GM15510 (cell line): ENCODE measurements around the gene DNMT1.

Experiments
- POLR2A ChIP-seq: IDR thresholded peaks from 3 replicates; pipeline ENCODE4 v1.6.1; 2011; ENCODE audit warnings: borderline replicate concordance; ENCODE audit not compliant: insufficient read length; ENCODE audit errors: extremely low read depth

The DNMT1 gene

DNA sequence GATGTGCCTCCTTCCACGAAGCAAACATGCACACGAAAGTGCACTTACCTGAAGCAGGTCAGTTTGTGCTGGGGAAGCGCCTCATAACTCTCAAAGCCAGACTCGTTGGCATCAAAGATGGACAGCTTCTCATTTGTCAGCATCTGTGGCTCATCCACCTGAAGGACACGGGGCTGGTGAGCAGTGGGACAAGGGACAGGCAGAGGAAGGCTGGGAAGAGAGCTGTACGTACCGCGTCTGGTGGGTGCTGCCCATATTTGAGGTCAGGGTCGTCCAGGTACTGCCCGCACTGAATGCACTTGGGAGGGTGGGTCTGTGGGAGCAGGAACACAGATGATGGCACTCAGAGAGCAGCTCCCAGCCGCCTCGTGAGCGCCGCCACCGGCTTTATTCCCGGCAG is 35.1 kb downstream of the DNMT1 start:
- TF ChIP-seq POLR2A = no peak

DNA sequence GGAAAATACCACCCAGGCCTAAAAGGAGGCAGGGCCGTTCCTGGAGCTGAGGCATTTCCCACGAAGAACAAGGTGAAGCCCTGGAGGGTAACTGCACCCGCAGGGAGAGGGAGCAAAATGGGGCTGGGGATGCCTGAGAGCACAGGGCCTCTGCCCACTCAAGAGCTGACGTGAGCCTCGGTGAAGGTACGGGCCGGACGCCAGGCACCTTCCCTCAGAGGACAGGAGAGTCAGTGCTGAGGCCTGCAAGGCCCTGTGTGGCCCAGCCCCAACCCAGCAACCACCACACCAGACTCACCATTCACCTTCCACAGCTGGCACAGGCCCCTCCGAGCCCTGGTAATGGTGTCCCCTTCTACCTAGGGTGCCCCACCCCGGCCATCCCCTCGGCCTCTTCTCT is 36.3 kb downstream of the DNMT1 start:
- TF ChIP-seq POLR2A = no peak

DNA sequence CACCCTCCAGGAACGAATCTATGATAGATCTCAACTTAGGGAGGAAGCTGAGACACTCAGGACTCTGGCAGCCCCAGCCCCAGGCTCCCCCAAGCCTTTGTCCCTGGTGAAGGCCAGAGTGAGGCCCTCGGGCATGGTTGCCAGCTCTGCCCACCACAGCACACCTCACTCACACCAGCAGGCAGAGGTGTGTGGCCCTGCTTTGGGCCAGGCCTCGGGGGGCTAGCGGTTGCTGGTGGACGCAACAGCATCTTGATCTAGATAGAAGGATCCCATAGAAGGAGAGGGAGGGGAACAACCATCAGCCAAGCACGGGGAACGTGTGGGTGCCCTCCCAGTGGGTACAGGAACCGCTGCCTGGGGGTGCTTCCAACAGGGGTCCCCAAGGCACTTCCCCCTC is 36.7 kb downstream of the DNMT1 start:
- no peak for TF ChIP-seq POLR2A

DNA sequence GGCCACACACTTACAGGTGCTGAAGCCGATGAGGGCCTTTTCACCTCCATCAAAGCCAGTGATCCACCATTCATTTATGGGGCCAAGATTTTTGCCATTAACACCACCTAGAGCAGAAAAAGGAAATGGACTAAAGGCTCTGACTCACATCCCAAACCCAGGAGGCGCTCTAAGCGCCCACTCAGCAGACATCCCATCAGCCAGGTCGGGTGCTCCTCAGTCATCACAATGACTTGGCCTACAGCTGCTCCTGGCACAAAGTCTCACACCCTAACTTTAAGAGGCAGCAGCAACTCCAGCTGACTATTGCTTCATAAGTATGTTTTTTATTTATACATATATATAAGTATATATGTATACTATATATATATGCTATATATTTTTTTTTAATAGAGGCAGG is 38.9 kb downstream of the DNMT1 start:
- no peak for TF ChIP-seq POLR2A

DNA sequence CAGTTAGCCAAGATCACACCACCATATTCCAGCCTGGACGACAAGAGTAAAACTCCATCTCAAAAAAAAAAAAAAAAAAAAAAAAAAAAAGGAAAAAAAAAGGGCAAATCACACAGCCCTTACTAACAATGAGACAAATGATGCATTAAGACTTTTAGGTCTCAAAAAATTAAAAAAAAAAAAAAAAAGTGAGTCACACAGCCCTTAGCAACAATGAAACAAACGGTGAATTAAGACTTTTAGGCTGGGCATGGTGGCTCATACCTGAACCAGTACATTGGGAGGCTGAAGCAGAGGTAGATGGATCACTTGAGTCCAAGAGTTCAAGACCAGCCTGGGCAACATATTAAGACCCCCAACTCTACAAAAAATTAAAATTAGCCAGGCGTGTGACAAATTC is 42.7 kb downstream of the DNMT1 start:
- TF ChIP-seq POLR2A = no peak

DNA sequence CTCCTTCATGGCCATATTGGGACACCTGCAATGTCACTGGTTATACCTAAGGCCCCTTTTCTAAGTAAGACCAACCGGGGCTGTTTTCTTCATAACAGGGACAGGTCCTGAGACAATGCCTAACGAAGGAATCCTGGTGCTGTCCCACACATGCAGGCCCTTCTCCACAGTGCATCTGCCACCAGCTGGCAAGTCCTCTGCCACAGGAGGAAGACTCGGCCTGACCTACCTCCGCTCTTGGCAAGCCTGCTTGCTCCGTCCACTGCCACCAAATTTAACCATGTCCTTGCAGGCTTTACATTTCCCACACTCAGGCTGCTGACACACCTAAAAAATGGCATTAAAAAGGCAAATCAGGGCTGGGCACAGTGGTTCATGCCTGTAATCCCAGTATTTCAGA is 43.2 kb downstream of the DNMT1 start:
- no peak for TF ChIP-seq POLR2A

DNA sequence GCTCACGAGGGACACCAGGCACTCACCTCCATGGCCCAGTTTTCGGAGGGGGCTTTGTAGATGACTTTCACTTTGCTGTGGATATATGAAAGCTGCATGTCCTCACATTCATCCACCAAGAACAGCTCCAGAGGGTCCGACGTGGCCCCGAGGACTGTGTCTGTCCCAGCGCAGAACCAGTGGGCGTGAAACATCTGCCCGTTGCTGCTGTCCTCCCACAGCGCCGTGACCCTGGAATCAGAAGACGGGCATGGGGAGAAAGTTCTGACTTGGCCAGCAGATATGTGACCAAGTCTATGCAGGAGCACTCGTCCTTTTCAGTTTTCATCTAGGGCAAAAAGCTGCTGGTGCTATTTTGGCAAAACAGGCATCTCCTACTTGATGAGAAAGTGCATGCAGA is 45.3 kb downstream of the DNMT1 start:
- TF ChIP-seq POLR2A = no peak

DNA sequence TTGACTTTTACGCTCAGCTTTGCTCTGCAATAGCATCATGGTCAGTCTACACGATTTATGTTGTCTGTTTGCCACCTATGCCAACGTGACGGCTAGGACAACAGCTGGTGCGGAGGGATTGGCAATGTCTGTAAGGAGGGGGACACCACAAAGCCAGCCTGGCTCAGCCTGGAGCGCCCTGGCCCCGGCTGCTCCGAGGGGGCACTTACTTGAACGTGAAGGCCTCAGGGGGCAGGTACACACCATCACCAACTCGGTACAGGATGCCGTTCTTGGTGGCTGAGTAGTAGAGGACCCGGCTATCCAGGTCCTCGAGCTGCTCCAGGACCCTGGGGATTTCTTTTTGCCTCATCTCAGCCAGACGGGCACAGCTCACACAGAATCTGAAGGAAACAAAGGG is 48.6 kb downstream of the DNMT1 start:
- TF ChIP-seq POLR2A = no peak

DNA sequence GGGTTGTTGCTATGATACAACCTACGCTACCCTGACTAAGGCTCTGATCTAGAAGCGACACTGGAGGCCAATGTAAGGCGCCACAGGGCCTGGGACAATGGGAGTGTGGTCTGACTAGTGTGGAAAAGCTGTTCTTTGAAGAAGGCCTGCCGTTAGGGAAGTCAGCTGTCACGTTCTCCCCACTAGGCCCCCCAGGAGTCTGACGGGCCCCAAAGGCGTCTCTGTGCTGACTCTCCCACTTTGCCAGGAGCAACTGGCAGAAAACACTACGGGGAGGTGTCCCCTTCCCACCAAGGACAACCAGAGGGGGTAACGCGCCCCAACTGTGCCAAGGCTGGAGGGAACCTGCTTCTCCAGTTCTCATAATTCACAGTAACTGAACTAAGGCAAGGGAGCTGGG is 49.7 kb downstream of the DNMT1 start:
- no peak for TF ChIP-seq POLR2A

DNA sequence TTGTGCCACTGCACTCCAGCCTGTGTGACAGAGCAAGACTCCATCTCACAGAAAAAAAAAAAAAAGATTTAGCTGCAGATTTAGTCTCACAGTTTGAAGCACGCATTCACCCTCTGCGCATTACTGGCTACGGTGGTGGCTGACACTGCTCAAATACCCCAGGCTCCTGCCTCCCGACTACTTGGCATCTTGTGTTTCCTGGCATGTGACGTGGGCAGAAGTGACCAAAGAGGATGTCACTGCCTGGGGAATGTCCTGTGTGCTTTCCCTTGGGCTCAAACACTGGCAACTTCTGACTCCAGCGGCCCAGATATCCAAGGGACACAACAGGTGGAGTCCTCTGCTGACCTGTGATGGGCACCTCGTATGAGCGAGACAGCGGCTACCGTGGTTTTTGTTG is 50.4 kb downstream of the DNMT1 start:
- TF ChIP-seq POLR2A = no peak

DNA sequence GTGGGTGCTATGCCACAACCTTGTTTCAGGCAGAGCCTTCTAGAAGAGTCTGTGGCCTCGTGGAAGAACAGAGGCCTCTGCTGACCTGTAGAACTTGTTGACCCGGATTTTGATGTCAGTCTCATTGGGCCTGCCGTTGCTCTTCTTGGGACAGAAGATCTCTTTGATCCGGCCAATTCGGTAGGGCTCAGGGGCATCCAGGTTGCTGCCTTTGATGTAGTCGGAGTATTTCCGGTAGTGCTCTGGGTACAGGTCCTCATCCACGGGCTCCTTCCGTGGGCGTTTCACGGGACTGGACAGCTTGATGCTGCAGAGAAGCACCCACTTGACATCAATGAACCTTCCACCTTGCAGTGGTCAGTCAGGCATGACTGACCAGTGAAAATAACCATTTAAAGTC is 51.1 kb downstream of the DNMT1 start:
- no peak for TF ChIP-seq POLR2A

DNA sequence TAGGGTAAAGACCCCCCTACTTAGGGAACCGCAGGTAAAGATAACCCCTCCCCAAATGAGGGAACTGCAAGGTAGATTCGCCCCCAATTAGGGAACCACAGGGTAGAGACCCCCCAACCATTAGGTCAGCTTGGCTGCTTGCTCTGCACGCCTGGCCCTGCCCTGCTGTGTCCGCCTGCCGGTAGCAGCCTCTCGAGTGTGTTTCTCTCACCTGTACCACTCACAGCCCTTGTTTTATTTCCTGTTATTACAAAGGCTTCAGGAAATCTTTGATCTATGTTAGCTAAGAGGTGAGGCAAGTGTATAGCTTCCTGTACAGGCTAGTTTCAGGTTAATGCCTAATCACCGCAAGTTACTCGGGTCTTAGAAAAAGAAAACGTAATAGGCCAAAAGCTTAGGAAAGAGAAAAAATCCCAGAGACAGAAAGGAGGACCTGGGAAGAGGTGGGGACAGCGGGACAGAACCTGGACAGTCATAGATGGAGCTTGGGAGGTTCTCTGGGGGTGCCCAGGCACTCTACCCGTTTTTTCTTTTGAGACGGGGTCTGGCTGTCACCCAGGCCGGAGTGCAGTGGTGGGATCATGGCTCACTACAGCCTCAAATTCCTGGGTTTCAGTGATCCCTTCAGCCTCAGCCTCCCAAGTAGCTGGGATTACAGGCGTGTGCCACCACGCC is 51.9 kb downstream of the DNMT1 start:
- TF ChIP-seq POLR2A = no peak

DNA sequence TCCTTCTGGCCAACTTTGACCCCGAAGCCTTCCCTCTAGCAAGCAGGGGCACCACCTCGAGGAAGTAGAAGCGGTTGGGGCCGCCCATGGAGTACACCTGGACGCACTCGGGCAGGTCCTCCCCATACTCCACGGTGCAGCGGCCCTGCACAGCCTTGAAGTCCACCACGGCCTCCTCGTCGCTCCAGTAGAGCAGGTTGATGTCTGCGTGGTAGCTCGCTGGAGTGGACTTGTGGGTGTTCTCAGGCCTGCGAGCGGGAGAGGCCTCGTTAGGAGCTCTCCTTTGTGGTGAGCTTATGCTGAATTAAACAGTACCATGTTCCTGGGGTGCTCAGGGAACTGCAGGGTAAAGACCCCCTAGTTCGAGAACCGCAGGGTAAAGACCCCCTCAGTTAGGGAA is 52.8 kb downstream of the DNMT1 start:
- TF ChIP-seq POLR2A = no peak

DNA sequence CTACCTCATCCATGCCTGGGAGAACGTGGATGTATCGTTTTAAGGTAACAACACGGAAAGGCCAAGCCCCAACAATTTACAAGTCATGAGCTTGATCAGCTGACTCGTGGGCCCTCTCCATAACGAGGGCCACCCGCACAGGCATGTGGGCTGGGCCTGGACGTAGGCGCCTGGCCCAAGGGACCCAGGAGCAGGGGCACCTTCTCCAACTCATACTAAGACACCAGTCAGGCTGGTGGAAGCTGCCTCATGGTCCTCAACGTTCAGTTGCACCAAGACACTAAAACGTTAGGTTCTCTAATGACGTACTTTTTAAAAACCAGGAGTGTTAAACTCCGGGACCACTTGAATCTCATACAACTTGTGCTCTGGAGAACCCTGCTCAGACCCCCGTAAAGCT is 53.3 kb downstream of the DNMT1 start:
- no peak for TF ChIP-seq POLR2A

DNA sequence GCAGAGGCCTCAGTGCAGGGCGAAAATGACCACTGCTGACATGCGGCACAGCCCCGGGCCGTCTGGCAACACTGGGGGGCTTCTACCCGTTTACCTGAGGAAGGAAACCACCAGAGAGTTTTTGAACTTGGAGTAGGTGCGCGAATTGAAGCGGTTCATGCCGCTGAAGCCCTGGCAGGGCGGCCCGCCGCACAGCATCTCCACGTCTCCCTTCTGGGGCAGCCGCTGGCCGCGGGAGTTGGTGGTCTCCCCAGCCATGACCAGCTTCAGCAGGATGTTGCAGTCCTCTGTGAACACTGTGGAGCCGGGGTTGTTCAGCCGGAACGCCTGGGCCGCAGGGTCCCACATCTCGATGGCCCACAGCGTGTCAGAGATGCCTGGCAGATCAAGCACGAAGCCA is 54.8 kb downstream of the DNMT1 start:
- no peak for TF ChIP-seq POLR2A

DNA sequence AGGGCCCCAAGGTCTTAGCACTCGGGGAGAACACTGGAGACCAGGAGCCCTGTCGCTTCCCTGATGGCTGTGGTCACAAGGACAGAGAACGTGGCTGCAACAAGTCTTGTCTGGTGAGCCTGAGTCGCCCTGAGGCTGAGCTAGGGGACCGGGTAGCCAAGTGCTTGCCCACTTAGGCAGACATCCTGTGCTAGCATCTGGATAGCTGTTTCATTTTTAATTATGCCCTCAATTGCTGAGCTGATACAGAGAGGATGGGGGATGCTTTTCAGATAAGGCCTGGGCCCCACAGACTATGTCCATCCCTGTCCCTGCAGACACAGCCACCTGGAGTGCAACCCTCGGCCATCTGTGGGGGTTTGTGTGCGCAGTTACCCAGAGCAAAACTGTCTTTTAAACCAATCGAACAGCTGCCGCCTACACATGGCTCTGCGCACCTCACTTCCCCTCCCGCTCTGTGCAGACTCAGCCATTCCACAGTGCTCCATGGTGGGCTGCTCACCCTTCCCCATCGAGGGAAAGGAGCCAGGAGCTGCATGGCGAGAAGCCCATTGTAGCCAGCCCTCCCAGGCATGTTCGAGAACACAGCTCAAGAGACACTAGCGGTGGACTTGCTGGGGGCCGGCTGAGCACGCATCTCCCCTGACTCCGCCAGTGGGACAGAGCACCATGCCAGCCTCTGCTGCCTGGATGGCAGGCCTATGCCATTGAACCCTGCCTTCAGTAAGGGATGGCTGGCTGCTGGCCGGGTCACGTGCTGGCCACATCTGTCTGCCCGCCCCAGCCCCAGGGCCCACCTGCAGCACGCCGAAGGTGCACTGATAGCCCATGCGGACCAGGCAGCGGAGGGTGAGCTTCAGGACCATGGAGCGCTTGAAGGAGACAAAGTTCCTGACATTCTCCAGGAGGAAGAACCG is 55.6 kb downstream of the DNMT1 start:
- peak; percentile 20 for TF ChIP-seq POLR2A
